HG02884 (cell line): Measurements from ENCODE around the gene BRWD1.
"Not testable (repeated sequence)": the region's sequence is repeated elsewhere in the genome, so short reads cannot be mapped to it uniquely, and the experiment has no call there.

Experiments used
- ATAC-seq: cut with Tn5 transposase; IDR thresholded peaks from one replicate; pipeline ENCODE4 v1.9.1; 2021; ENCODE audit warnings: mild to moderate bottlenecking, moderate library complexity; ENCODE audit not compliant: unreplicated experiment

The BRWD1 gene

DNA sequence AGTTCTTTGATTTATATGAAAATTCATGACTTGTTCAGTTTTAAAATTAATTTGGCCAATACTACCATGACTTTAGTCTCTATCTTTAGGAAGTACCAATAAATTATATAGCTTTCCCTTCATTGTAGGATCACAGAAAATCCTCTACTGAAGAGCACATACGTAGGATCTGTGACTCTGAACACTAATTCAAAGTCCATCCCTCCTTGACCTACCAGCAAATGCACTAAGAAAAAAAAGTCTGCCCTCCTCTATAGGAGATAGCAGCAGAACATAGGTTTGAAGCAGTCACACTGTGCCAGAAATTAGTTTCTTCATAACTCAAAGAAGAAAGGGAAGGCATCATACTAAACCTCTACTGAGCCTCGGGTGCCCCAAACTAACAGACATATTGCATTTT is 16.5 kb downstream of the BRWD1 start:
- no peak for ATAC-seq

DNA sequence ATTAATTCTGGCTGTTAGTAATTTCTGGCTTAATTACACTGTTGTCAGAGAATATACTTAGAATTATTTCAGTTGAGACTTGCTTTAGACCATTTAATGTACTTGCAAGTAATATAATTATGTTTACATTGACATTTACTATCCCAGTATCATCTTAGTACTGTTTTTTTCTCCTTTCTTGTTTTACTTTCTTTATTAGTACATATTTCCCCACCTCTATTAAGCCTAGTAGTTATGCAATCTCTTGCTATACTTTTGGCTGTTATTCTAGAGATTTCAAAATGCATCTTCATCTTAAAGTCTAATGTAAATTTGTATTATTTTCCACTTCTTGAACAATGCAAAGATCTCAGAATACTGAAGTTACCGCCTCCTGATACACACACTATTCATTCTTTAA is 24.4 kb downstream of the BRWD1 start:
- no peak for ATAC-seq

DNA sequence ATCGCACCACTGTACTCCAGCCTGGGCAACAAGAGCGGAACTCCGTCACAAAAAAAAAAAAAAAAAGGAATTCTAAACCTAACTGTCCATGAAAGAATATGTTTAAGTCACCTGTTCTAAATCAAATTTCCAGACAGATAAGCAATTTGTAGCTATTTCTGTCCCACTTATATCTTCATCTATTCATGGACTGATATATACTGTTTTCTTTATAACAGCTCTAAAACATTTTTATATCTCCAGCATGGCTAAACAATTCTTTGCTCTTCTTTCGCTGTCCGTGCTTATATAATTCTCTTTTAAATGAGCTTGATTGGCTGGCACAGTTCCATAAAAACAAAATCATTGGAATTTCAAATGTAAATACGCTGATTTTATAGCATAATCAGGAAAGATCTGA is 30.5 kb downstream of the BRWD1 start:
- no peak for ATAC-seq

DNA sequence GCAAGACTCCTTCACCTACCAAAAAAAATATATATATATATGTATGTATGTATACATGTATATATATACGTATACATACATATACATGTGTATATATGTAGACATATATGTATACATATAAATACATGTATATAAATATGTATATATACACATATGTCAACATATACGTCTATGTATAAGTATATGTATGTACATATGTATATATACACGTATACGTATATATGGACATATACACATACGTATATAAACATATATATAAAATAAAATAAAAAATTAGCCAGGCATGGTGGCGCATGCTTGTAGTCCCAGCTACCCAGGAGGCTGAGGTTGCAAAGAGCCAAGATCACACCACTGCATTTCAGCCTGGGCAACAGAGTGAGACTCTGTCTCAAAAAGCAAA is 31.6 kb downstream of the BRWD1 start:
- no peak for ATAC-seq

DNA sequence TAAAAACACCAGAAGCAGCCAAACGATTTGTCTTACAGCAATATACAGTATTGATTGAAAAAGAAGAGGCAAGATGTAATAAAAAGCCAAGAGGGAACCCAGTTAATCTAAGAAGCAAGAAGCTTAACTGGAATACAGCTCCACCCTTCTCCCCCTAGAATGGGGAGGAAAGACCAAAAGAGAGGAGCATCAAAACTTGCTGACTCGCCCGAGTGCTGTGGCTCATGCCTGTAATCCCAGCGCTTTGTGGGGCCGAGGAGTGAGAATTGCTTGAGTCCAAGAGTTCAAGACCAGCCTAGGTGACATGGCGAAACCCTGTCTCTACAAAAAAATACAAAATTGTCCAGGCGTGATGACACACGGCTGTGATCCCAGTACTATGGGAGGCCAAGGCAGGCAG is 32.2 kb downstream of the BRWD1 start:
- ATAC-seq = no peak

DNA sequence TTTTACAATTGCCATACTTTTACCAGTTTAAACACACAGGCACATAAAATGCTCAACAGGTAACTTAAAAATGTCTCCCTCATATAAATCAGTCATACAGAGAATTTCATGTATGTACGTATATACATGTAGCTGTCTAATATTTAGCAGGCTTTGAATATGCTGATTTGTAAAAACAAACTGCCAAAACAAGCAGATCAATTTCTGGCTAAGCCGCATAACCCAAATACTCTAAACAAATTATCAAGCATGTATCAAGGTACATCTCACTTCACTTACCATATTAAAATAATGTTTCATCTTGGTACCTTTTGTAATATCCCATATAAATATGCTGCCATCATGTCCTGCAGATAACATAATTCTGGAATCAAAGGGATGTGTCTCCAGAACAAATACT is 43.8 kb downstream of the BRWD1 start:
- no peak for ATAC-seq

DNA sequence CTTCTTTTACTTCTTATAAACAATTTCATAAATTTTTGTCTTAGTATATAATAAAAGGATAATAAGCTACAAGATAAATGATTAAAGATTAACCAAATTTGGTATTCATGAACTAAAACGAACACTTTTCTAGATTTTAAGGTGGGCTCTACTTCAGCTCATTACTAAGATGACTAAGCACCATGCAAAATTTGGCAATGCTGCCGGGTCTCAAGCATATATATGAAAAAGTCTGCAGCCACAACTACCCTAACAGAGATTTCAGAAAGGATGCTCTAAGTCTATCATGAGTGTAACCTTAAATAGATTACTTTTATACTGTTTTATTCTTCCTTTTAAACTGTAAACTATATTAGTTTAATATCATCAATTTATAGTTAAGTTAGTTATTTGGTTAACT is 47.8 kb downstream of the BRWD1 start:
- ATAC-seq = peak; percentile 60

DNA sequence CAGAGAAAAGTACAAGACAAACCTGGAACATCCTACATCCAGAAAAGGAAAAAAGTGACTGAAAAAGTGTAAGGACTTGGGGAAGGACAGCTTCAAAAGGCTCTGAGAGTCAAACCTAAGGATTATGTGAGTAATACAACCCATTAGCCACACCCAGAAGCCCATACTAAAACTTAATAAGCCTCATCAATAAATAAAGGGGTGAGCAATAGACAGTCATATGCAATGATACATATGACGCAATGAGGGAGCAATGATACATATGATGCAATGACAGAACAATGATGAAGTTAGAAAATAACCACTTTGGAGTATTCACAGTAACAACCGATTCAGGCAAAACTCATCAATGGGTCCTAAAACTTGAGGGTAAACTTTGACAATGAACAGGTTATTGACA is 50.1 kb downstream of the BRWD1 start:
- ATAC-seq = no peak

DNA sequence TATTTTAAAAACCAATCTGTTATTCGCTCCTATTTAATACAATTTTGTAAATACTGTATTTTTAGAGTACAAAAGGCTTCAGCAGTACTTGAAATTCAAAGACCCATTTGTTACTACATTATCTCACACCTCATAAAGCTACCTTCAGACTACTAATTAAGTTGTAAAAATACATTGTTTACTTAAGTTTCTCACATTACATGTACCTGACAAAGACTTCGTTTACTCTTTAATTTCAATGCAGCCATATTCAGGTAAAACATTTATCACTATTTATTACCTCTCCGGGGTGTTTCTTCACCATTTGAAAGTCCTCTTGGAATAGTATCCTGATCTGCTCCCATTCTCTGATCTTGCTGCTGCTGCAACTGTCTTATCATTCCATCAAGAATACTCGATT is 55.2 kb downstream of the BRWD1 start:
- no peak for ATAC-seq

DNA sequence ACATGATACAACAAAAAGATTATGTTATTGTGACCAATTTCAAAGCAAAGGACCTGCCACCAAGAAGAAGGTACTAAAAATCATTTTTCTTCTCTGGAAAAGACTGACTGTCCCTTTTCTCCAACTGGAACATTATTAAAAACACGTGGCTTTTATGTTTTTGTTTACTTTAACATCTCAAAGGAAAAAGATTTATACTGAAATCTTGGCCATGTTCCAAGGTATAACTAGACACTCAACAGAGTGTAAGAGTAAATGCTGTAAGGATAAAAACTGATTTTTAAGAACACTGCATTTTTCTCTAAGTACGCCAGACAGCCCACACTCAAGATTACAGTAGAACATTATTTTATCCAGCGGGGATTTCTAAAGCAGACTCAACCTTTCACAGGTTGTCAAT is 62.1 kb downstream of the BRWD1 start:
- ATAC-seq = no peak

DNA sequence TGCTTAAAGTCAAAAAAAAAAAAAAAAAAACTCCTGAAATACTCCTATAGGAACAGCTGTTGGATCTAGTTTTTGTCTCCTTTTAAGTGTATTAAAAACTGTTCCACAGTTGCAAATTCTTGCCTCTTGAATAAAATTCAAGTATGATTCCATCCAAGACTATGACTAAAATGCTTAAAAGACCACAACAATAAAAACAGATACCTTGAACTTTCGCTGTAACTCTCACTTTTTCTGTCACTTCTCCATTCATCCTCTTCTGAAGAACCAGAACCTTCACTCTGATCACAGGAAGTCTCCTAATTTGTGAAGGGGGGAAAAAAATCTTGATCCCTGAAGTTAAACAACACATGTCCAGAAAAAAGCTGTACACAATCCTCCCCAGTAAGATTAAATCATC is 75.2 kb downstream of the BRWD1 start:
- ATAC-seq = no peak

DNA sequence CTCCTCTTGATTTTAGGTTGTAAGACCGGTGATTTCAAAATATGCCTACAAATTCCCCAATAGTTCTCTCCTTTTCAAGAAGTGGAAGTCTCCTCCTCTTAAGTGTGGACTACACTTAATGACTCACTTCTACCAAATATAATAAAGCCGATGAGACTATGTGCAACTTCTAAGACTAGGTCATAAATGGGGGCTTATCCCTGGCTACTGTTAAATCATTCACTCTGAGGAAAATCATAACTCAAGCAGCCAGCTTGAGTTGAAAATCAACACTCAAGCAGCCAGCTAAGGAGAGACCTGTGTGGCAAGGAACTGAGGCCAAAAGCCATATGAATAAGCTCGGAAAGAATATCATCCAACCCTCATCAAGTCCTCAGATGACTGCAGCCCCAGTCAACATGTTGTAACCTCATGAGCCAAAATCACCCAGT is 80.6 kb downstream of the BRWD1 start:
- no peak for ATAC-seq

DNA sequence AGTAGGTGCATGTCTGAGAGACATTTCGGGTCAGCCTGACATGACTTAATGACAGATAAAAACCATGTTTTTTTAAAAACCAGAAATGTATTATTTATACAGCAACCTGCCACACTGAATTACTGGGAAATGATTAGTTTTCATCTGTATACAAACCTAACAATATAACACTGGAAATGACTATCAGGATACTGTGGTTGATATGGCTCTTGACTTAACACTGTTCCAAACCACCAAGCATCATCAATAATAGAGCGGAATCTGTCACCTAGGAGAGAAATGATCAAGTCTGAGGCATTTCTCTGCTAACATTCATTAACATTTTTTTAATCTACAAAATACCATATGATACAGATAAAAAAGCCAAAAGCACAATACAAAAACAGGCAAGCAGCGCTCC is 88.5 kb downstream of the BRWD1 start:
- no peak for ATAC-seq

DNA sequence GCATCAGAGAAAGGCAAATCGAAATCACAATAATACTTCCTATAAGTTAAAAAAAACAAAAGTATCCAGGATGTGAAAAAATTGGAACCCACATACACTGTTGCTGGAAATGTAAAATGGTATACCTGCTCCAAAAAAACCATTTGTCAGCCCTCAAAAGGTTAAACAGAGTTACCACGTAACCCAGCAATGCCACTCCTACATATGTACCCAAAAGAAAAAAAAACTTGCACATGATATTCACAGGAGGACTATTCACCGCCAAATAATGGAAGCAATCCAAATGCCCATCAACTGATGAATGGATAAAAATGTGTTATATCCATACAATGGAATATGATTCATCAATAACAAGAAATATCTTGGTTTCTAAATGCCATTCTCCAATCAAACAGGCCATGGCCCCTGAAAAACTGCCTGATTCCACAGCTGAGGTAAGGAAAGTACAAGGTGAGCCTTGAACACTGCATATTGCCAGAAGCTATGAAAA is 91.4 kb downstream of the BRWD1 start:
- no peak for ATAC-seq

DNA sequence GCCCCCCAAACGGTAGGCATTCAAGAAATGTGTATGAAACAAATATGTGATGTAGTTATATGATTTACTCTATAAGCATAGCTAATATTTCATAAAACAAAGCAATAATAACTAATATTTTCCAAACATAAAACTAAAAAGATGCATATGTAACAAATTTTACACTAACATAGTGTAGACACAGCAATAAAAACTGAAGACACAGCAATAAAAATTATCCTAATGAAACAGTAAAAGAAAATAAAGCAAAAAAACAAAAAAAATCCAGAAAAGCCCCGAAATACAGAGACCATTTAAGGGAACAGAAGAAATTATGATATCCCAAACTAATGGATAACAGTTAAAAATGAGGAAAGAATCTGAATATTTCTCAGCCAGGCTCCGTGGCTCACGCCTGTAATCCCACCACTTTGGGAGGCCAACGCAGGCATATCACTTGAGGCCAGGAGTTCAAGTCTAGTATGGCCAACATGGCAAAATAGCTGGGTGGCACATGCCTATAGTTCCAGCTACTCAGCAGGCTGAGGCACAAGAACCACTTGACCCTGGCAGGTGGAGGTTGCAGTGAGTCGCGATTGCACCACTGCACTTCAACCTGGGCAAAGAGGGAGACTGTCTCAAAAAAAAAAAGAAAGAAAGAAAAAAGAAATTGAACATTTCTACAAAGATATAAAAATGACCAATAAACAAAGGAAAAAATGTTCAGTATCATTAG is 92.0 kb downstream of the BRWD1 start:
- ATAC-seq = no peak

DNA sequence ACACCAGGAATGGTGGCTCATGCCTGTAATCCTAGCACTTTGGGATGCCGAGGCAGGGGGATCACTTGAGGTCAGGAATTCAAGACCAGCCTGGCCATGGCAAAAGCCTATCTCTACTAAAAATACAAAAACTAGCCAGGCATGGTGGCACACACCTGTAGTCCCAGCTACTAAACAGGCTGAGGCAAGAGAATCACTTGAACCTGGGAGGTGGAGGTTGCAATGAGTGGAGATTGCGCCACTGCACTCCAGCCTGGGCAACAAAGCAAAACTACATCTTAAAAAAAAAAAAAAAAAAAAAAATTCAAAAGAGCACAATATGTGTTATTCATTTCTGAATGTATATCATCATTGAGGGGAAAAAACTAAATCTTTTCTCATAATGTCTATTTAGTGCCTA is 92.6 kb downstream of the BRWD1 start:
- not testable (repeated sequence) for ATAC-seq

DNA sequence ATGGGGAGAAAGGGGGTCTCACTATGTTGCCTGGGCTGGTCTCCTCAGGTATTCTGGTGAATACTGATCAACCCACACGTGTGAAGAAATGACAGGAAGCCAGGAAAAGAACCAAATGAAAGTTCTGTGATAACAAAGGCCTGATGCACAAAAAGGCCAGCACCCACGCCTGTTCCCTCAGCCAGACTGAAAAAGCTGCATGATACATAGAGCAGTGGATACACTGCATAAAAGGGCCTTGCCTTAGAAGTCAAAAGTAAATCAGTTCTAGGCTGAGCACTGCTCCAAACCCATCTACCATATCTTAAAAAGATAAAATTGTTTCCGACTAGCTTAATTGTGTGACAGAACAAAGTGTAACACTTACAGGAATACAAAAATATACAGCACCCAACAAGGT is 93.3 kb downstream of the BRWD1 start:
- no peak for ATAC-seq

DNA sequence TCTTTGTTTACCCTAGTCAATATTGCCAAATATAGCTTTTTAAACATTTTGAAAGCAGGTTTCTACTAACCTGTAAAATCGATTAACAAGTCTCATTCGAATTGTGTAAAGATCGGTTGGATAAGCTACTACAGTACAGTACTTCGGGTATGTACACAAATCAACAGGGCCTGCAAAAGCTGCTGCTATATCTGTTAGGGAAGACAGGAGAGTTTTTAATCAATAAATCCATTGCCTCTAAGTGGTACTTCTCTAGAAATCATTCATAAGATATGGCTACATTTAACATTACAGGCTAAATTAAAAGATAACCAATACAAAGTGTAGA is 95.4 kb downstream of the BRWD1 start:
- no peak for ATAC-seq

DNA sequence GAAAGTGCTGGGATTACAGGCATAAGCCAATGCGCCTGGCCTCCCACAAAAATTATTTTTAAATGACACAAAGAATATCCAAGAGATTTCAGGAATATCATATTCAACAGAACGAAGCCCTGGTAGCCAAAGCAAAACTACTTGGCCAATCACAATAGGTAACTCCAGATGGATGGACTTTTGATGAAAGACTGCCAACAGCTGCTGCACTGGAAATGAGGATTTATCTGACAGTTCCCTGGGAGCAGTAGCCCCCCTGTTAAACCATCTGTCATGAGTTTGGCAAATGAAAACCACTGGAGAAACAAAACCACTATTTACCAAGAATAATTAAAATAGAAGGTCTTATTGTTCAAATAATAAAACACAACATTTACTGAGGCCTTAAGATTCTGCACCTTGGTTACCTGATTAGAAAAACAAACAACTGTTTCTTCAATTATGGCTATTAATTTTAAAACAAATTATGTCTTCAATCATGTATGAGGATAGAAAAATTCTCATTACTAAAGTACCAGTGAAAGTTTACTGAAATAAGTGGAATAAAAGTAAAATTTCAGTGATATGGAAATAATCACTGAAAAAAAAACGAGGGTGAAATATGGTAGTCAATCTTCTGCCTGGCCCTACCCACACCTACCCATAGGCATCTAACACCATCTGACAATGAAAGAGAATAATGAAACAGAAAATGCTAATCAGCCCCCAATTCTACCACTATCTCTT is 95.9 kb downstream of the BRWD1 start:
- no peak for ATAC-seq

DNA sequence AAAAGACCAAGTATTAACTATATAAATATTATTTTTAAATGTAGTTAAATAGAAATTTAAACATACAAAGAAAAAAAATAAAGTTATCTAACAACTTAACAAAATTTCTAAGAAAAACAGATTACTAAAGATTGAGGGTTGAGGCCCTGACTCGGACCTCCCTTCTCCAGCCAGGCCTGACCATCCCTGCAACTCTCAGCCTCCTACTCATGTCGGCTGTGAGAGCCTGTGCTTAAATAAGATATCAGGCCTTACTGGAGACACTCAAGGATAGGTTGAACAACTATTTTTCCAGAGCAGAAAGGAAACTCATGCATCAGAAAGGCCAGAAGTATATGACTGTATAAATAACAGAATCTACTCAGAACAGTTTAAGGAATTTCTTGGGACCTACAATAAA is 97.1 kb downstream of the BRWD1 start:
- no peak for ATAC-seq

DNA sequence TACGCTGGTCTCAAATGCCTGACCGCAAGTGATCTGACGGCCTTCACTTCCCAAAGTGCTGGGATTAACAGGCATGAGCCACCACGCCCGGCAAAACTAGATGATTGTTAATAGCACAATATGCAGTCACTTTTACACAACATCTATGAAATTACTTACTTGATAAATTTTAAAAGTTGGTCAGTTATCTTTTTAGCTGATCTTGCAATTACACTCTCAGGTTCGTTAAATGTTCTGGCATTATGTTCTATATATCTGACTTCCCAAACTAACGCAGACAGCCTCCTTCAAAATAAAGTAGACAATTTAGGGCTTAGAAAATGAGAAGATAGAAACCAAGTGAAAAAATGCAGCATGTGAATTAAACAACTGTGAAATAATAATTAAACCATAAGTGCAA is 98.4 kb downstream of the BRWD1 start:
- no peak for ATAC-seq

DNA sequence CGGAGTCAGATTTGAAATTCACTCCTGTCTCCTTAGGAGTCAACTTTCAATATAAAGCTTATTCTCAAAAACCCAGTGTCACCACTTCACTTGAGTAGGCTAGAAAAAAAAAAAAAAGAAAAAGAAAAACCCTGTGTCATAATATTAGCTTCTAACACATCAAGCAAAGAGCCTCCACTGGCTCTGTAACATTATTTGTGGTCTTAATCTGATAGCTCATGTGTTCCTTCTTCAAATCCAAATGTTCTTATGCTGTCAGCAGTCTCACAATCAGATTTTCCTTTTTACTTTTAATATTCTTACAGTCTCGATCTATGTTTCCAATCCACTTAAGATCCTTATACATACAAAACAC is 104.1 kb downstream of the BRWD1 start:
- ATAC-seq = no peak
